Uterus (tissue), 2 donors: ENCODE measurements around the gene EEF1AKMT2.

Source experiments
- POLR2A ChIP-seq, 2 donors: fragments of 450-650 bp; IDR thresholded peaks; one replicate each; pipeline ENCODE4 v1.6.1; 2016; ENCODE audit warnings: antibody characterized with exemption in 2 of 2, mild to moderate bottlenecking in 1 of 2, moderate library complexity in 1 of 2
- TF ChIP-seq, protein P1 (sequence below), 4 experiments: fragments of 200-600 bp in 2 of 4; fragments of 450-650 bp in 2 of 4; sonication (generic) in 2 of 4; IDR thresholded peaks; one replicate each; pipeline ENCODE4 v1.5.1; 2016 to 2019; ENCODE audit warnings: antibody characterized with exemption in 4 of 4, mild to moderate bottlenecking in 2 of 4, moderate library complexity in 1 of 4

DNA sequence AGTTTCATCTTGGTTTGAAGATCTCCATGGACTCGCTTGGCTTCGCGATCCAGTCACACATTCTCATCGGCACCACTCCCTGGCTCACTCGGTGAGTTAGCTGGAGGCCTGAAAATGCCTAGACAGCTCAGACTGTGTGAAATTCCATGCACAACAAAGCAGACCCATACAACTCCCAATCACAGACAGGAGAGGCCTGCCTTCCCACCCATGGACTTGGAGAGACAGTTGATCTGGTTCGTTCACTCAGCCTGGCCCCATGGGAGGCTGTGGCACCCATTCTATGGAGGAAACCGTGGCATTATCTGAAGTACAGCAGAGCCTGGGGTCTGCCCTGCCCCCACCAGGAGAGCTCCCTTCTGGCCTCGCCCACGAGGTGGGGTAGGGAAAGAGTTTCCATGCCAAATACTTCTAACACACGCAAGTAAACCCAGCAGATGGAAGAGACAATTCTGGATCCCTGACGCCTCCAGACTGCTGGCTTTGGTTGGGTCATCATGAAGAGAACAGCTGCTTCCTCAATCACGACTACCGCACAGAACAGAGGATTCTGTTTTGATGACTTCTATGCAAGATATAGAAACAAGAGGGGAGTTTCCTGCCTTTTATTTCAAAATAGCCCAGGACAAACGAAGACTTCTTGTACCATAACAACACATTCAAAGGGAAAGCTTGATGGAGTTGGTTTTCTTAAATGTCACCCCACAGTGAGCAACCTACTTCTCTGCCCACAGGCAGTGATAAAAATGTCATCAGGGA lies 63.4 kb downstream of the EEF1AKMT2 start:
- TF ChIP-seq, protein P1, sequence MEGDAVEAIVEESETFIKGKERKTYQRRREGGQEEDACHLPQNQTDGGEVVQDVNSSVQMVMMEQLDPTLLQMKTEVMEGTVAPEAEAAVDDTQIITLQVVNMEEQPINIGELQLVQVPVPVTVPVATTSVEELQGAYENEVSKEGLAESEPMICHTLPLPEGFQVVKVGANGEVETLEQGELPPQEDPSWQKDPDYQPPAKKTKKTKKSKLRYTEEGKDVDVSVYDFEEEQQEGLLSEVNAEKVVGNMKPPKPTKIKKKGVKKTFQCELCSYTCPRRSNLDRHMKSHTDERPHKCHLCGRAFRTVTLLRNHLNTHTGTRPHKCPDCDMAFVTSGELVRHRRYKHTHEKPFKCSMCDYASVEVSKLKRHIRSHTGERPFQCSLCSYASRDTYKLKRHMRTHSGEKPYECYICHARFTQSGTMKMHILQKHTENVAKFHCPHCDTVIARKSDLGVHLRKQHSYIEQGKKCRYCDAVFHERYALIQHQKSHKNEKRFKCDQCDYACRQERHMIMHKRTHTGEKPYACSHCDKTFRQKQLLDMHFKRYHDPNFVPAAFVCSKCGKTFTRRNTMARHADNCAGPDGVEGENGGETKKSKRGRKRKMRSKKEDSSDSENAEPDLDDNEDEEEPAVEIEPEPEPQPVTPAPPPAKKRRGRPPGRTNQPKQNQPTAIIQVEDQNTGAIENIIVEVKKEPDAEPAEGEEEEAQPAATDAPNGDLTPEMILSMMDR (IDR thresholded peaks at IDR 0.05), result no peak
- TF ChIP-seq POLR2A (IDR thresholded peaks at IDR 0.05), result no peak
